Measurements from ENCODE around the gene MAEA. TPM values are rescaled to one million over a fixed set of nuclear protein-coding genes. Genes with fewer than 3 reads are reported as not detected.
"Not testable (repeated sequence)": the region's sequence is repeated elsewhere in the genome, so short reads cannot be mapped to it uniquely, and the experiment has no call there.

Gene MAEA
- polyA plus RNA-seq, 4 donors, result 60.1 to 79.2 (median 65.7) TPM

DNA sequence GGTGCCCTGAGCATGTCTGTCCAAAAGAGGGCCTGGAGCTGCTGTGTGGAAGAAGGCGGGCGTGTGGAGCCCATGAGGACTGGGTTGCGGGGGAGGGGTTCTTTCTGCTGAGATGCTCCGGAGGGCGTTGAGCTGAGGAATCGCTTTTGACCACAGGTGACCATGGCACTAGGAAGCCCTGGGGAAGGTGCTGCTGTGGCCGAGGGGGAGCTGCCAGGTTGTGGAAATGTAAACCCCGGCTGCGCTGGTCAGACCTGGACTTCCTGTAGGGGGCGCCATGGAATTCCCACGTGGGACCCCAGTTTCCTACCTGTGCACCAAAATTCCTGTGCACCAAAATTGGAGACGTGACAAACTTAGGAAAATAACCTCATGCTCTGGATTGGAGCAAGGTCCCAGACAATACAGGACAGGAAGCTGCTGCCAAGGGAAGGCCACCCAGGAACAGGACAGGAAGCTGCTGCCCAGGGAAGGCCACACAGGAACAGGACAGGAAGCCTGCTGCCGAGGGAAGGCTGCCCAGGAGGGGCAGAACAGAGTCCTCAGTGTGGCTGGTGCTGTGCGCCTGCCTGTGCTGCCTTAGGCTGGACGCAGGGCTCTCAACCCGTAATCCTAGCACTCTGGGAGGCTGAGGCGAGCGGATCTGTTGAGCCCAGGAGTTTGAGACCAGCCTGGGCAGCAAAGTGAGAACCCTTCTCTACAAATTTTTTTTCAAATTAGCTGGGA lies 29.0 kb downstream of the MAEA start:
- no peak for DNase-seq (ENCODE audit: low read depth in 4 of 4, low spot score in 3 of 4)

- DNase-seq (ENCODE audit: low read depth in 4 of 4, low spot score in 3 of 4), result no peak
Observed at GRCh38 chr4:1321486-1321885, 31.8 kb downstream of the MAEA start.

- DNase-seq (ENCODE audit: low read depth in 4 of 4, low spot score in 3 of 4), result no peak
Observed at GRCh38 chr4:1321946-1322650, 32.4 kb downstream of the MAEA start.

- DNase-seq (ENCODE audit: low read depth in 4 of 4, low spot score in 3 of 4), result no peak
Observed at GRCh38 chr4:1323280-1323634, 33.6 kb downstream of the MAEA start.

DNA sequence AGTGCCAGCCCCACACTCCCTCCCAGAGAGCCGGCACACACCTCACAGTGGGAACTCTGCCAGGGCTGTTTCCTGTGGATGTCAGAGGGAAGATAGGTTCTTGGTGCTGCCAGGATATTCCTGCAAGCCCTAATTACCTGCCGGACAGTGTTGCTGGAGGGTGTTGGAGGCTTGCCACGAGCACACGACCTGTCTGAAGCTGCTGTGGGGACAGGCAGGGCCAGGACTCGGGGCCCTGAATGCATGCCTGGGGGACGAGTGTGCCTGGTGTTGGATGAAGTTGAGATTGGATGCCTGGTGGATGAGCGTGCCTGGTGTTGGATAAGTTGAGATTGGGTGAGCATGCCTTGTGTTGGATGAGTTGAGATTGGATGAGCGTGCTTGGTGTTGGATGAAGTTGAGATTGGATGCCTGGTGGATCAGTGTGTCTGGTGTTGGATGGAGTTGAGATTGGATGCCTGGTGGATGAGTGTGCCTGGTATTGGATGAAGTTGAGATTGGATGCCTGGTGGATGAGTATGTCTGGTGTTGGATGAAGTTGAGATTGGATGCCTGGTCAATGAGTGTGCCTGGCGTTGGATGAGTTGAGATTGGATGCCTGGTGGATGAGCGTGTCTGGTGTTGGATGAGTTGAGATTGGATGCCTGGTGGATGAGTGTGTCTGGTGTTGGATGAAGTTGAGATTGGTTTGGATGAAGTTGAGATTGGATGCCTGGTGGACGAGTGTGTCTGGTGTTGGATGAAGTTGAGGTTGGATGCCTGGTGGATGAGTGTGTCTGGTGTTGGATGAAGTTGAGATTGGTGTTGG lies 34.1 kb downstream of the MAEA start:
- DNase-seq (ENCODE audit: low read depth in 4 of 4, low spot score in 3 of 4), result no peak

- not testable (repeated sequence) for DNase-seq (ENCODE audit: low read depth in 4 of 4, low spot score in 3 of 4)
Observed at GRCh38 chr4:1324443-1325175, 34.9 kb downstream of the MAEA start.

DNA sequence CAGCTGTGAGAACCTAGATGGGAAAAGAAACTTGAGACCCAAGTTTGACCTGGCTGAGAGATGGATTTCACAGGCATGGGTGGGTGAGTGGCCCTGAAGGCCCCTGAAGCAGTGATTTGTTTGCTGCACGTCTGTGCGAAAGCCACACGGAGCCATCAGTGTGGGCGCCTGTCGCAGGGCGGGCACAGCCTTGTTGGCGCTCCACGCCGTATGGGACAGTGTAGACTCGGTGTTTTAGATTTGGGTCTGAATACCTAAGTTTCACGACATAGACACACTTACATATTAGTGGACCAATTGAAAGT lies 35.4 kb downstream of the MAEA start:
- no peak for DNase-seq (ENCODE audit: low read depth in 4 of 4, low spot score in 3 of 4)

- DNase-seq (ENCODE audit: low read depth in 4 of 4, low spot score in 3 of 4), result no peak
Observed at GRCh38 chr4:1325681-1326635, 36.3 kb downstream of the MAEA start.

- no peak for DNase-seq (ENCODE audit: low read depth in 4 of 4, low spot score in 3 of 4)
Observed at GRCh38 chr4:1326751-1327525, 37.2 kb downstream of the MAEA start.

GRCh38 chr4:1327526-1328266 lies 38.0 kb downstream of the MAEA start:
- DNase-seq (ENCODE audit: low read depth in 4 of 4, low spot score in 3 of 4), result no peak

DNA sequence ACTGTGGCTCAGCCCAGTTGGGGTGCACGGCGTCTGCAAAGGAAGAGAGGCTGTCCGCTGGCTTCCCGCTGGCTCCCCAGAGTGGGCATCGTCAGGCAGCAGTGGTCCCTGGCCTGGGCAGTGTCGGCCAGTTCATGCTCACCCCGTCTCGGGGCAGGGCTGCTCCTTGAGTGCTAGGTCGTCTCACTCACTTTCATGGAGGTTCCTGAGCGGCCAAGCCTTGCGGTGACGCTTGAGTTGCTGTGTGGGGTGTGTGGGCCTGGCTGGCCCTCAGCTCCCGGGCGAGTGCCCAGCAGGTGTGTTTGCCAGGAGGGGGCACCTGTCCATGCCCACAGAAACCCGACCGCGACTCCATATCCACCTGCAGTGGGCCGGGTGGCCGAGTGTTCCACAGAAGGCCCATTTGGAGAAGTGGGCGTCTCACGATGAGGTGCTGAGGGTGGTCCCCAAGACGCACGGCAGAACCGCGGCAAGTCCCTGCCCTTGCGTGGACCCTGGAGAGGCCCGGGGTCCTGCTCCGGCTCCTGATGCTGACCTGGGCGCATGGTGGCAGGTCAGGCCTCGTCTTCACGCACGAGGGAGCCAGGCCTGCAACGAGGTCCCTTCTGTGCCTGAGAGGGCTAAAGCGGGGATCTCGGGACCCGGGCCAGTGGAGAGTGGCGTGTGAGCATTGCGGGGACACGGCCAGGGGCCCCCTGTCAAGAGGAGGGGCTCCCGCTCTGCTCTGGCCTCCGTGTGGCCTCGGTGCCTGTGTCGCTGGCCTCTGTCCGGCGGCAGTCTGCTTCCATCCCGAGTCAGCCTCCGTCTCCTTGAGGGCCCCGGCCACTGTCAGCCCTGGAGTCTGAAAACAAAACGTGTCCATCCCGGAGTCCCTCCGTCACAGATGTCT lies 38.8 kb downstream of the MAEA start:
- no peak for DNase-seq (ENCODE audit: low read depth in 4 of 4, low spot score in 3 of 4)

DNA sequence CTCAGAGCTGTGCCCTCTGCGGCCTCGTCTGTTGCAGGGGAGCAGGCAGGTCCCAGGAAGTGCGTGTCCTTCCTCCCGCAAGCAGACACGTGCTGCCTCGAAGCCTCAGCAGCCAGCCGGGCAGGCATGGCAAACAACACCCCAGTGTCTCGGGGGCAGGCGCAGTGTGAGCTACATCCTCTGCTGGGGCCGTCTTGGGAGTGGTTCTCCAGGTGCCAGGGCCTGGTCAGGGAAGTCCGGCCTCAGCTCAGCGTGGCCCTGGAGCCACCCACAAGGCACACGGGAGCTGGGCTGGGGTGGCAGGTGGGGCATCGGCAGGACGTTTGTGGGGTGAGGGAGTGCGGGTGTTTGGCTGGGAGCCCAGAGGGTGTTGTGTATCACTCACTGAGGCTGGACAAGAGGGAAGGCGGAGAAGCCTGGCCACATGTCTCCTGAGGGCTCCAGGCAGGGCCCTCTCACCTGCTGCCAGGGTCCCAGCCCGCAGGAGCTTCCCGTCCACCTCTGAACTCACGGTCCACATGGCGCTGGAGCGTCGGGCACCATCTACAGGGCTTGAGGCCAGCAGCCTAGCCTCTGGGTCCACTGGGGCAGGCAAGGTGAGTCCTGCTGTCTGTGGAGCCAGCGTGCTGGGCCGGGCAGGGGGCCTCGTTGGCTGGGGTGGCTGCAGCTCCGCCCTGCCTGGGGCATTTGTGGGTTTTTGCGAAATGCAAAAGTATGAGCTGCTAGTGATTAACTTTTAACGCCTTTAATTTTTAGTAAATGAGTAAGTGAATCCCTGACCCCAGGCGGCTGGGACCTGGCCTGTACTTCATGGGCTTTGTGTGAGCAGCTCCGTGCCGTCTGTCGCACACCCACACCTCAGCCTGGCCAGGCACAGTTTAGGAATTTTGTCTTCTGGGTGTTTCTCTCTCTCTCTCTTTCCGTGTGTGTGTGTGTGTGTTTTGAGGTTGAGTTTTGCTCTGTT lies 40.0 kb downstream of the MAEA start:
- no peak for DNase-seq (ENCODE audit: low read depth in 4 of 4, low spot score in 3 of 4)

GRCh38 chr4:1330761-1331590 lies 41.3 kb downstream of the MAEA start:
- DNase-seq (ENCODE audit: low read depth in 4 of 4, low spot score in 3 of 4), result no peak

GRCh38 chr4:1331591-1332353 lies 42.1 kb downstream of the MAEA start:
- DNase-seq (ENCODE audit: low read depth in 4 of 4, low spot score in 3 of 4), result no peak

- no peak for DNase-seq (ENCODE audit: low read depth in 4 of 4, low spot score in 3 of 4)
Observed at GRCh38 chr4:1332686-1333085, 43.0 kb downstream of the MAEA start.
